Mammary epithelial cell (primary cell): ENCODE data around the gene HSBP1L1.

Experiments
- EZH2 ChIP-seq: IDR thresholded peaks from 2 replicates; pipeline ENCODE4 v1.6.1; 2012; ENCODE audit warnings: low read length, inconsistent platforms, borderline replicate concordance
- TF ChIP-seq, protein P1 (sequence below), 2 donors: IDR thresholded peaks in 1 of 2; conservative IDR thresholded peaks in 1 of 2; 2 replicates each; pipeline ENCODE4 v1.5.1; 2011 to 2012; ENCODE audit warnings: inconsistent platforms in 2 of 2, low read length in 2 of 2, mild to moderate bottlenecking in 2 of 2, control low read depth in 1 of 2, low read depth in 1 of 2; ENCODE audit not compliant: insufficient read depth in 1 of 2; ENCODE audit errors: extremely low read depth in 1 of 2

DNA sequence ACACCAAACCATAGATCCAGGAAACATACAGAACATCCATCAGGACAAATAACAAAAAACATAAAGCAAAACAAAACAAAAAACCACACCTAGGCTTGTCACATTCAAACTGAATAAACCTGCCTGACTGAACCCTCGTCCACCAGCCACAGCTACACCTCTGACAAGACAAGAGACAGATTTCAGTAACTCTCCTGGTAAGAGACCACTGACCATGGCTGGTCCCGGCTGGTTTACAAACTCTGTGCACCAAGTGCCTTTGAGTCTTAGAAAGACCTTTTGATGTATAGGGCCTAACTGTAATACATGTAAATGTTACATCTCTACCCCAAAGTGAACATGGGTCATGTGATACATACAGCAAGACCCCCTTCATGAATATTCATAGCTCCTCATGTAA, 8.2 kb upstream of the HSBP1L1 start:
- TF ChIP-seq, protein P1, sequence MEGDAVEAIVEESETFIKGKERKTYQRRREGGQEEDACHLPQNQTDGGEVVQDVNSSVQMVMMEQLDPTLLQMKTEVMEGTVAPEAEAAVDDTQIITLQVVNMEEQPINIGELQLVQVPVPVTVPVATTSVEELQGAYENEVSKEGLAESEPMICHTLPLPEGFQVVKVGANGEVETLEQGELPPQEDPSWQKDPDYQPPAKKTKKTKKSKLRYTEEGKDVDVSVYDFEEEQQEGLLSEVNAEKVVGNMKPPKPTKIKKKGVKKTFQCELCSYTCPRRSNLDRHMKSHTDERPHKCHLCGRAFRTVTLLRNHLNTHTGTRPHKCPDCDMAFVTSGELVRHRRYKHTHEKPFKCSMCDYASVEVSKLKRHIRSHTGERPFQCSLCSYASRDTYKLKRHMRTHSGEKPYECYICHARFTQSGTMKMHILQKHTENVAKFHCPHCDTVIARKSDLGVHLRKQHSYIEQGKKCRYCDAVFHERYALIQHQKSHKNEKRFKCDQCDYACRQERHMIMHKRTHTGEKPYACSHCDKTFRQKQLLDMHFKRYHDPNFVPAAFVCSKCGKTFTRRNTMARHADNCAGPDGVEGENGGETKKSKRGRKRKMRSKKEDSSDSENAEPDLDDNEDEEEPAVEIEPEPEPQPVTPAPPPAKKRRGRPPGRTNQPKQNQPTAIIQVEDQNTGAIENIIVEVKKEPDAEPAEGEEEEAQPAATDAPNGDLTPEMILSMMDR (conservative IDR thresholded peaks at IDR 0.05 in 1 of 2, IDR thresholded peaks at IDR 0.05 in 1 of 2; ENCODE audit: extremely low read depth in 1 of 2, insufficient read depth in 1 of 2, low read depth in 1 of 2, low read length in 2 of 2), result no peak
- no peak for TF ChIP-seq EZH2
